Fibroblast of skin of right biceps (primary cell): ENCODE measurements around the gene NYNRIN.
"Not testable (repeated sequence)": the region's sequence is repeated elsewhere in the genome, so short reads cannot be mapped to it uniquely, and the experiment has no call there.

Experiments used
- DNase-seq: peaks from one replicate; pipeline ENCODE4 v3.0.0-alpha.2; 2013

NYNRIN gene

GRCh38 chr14:24434676-24435075 lies 35.9 kb downstream of the NYNRIN start:
- no peak for DNase-seq

GRCh38 chr14:24435192-24435810 lies 36.5 kb downstream of the NYNRIN start:
- no peak for DNase-seq

- no peak for DNase-seq
These were observed 37.2 kb downstream of the NYNRIN start for GRCh38 chr14:24435998-24436354.

- peak; percentile 68 for DNase-seq
These were observed 37.7 kb downstream of the NYNRIN start for GRCh38 chr14:24436355-24437019.

- no peak for DNase-seq
These were observed 38.4 kb downstream of the NYNRIN start for GRCh38 chr14:24437020-24437735.

- DNase-seq = no peak
These were observed 38.9 kb downstream of the NYNRIN start for GRCh38 chr14:24437736-24438067.

DNA sequence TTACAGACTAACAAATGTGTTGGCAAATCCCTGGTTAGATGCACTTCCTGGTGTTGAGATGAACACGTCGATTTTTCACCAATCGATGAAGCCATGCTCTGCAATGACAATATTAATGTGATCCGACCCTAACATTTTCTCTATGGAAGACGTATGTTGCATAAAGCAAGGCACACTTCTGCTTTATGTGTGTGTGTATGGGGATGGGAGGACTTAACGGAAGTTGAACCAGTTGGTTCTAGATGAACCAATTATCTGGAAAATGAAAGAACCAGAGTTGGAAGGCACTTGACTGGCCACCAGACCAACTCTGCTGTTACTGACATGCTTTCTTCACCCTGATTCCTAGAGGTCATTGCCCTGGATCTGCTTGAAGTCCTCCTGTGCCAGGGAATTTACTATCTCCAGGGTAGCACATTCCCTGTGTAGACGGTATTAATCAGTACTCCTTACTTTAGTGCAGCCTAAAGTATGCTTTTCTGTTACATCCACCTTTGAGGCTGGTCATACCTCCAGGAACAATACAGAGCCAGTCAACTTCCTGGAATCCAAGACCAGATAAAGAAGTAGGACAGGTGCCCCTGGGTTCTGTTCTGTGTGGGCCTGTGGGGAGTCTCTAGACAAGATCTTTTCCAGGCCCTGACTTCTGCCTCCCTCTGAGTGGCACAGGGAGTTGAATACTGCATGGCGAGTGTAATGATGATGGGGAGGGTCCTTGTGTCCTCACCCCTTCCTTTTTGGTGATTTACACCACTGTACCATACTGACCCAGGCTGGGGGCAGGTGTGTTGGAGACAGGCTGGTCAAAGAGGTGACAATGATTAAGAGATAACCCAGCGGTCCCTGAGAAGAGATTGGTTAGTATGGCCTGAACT lies 39.7 kb downstream of the NYNRIN start:
- no peak for DNase-seq

- DNase-seq = no peak
These were observed 40.5 kb downstream of the NYNRIN start for GRCh38 chr14:24439257-24439656.

DNA sequence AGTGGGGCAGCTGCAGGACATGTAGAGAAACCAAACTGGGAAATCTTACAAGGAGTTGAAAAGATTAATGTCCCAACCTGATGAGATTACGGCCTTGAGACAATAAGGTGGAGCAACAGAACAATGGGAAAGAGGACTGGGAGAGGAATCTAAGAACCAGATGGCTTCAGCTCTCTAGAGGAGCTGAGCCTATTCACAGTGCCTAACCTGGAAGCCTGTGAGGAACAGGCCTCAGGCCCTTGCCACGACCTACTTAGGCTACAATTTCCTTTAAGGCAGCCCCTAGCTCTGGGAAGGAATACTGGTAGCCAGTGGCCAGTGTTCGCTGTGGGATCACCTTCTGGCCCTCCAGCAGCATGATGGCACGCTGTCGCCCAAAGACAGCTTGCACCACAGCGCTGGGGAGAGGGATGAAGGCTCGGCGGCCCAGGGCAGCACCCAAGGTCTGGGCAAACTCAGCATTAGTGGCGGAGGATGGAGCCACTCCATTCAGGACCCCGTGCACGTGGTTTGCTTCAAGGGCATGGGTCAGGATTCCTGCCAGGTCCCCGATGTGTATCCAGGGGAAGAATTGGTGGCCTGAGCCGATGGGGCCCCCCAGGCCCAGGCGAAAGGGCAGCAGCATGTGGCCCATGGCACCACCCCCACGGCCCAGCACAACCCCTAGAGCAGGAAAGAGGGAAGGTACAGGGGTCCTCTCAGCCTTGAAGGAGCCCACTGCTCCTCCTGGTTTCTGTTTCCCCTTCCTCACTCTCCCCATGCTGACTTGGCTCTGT lies 41.2 kb downstream of the NYNRIN start:
- DNase-seq = no peak

- DNase-seq = no peak
These were observed 42.0 kb downstream of the NYNRIN start for GRCh38 chr14:24440606-24441399.

DNA sequence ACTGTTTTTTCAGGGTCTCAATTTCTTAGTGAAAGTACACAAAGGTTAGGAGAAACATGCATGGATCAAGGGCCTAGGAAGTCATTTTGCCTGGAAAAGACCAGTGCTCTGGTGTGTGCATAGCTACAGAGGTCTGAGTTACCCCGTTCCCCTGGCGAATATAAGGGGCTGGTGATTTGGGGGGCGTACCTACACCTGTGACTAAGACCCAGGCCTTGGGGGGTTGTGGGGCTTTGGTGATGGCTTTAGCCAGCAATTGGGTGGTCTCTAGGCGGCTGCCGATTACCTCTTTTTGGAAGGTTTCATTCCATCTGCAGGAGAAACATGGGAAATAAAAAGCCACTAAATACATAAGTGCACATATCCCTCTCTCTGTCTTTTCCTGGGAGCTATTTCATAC lies 42.7 kb downstream of the NYNRIN start:
- no peak for DNase-seq

DNA sequence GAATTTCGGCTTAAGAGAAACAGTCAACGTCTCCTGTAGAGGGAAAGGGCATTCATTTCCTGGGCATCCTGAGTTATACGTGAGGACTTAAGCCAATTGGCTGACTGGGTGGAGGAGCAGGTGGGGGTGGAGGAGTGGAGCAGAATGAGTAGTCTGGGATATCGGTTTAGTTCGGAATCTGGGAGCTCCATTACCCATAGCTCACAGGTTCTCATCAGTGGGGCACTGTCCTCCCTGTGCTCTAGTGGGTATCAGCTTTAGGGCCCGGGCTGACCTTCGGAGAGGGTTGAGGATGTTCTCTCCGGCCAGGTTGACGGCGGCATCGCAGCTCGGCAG lies 43.1 kb downstream of the NYNRIN start:
- DNase-seq = no peak

- DNase-seq = peak; percentile 99
These were observed 43.6 kb downstream of the NYNRIN start, which contains the start of gene SDR39U1 for GRCh38 chr14:24442240-24443052. Gene SDR39U1, minus strand, starts transcription at chr14:24442776. Its CDS starts 7 bp downstream, at chr14:24442769.

DNA sequence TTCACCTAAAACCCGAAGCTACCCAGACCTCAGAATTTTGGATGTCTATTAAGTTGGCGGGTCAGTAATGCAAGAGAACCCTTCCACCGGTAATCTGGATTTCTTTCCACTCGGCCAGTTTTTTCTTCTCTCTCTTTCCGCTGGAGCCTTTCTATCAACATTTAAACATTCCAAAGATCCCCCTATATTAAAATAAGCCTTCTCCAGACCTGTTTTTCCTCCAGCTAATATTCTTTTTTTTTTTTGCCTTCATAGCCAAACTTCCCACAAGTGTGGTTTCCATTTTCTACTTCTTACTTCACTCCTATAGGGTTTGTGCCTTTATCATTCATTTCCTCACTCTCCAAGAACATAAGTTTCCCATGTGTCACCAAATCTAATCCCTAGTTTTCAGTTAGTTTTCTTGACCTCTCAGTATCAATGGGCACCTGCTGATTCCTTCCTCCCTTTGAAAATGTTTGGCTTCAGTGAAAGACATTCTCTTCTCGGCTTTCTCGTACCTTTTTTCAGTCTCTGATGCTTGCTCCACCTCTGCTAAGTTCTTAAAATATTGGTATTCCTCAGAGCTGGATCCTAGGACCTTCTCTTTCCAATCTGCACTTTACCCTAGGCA lies 44.4 kb downstream of the NYNRIN start:
- no peak for DNase-seq

- DNase-seq = not testable (repeated sequence)
These were observed 52.0 kb downstream of the NYNRIN start for GRCh38 chr14:24450828-24451227.

DNA sequence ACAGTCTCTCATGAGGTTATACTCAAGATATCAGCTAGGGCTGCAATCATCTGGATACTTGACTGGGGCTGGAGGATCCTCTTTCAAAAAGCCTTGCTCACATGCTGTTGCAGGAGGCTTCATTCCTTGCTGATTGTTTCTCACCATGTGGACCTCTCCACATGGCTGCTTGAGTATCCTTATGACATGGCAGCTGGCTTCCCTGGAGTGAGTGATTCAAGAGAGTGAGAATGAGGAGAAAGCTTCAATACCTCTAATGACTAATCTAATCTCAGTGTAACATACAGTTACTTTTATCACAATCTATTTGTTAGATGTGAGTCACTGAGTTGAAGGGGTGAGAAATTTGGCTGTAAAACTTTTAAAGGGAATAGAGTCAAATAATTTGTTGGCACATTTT lies 58.2 kb downstream of the NYNRIN start:
- DNase-seq = no peak

DNA sequence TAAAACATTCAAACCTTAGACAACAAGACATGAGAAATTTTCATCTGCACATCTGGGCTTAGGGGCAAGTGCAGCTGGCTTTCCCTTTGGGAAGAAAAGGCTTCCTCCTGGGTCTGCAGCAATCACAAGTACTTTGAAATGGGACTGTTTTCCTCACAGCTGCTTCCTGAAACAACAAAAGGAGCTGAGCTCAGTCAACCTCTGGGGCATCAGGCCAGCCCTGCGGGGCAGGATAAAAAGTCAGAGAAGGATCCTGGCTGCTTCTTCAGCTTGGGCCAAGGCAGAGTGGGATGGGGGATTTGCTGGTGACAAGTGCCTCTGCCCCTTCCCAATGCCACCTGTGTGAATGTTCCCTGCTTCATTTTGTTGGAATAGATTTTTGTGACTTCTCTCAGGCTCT lies 59.9 kb downstream of the NYNRIN start:
- no peak for DNase-seq

GRCh38 chr14:24459331-24459730 lies 60.5 kb downstream of the NYNRIN start:
- no peak for DNase-seq

GRCh38 chr14:24461336-24461735 lies 62.5 kb downstream of the NYNRIN start:
- DNase-seq = no peak
